HG02840 (cell line): ENCODE results near the gene UBE2O.

ENCODE experiments used
- ATAC-seq: cut with Tn5 transposase; IDR thresholded peaks from one replicate; pipeline ENCODE4 v1.9.1; 2021; ENCODE audit warnings: mild to moderate bottlenecking, moderate library complexity, moderate number of reproducible peaks; ENCODE audit not compliant: unreplicated experiment, low FRiP score

Gene UBE2O

GRCh38 chr17:76399175-76400172, 53.5 kb downstream of the UBE2O start:
- no peak for ATAC-seq

- no peak for ATAC-seq
Measured at GRCh38 chr17:76398523-76399174, 54.3 kb downstream of the UBE2O start.

- ATAC-seq = no peak
Measured at GRCh38 chr17:76397687-76398522, 55.0 kb downstream of the UBE2O start.

- ATAC-seq = no peak
Measured at GRCh38 chr17:76397184-76397583, 55.8 kb downstream of the UBE2O start.

- ATAC-seq = no peak
Measured at GRCh38 chr17:76395980-76396379, 57.0 kb downstream of the UBE2O start.

GRCh38 chr17:76394166-76394565, 58.8 kb downstream of the UBE2O start:
- ATAC-seq = no peak

- no peak for ATAC-seq
Measured at GRCh38 chr17:76391200-76391715, 61.7 kb downstream of the UBE2O start.

GRCh38 chr17:76390003-76390421, 62.9 kb downstream of the UBE2O start:
- ATAC-seq = no peak

GRCh38 chr17:76388966-76389888, 63.7 kb downstream of the UBE2O start:
- no peak for ATAC-seq

GRCh38 chr17:76386966-76387765, 65.8 kb downstream of the UBE2O start:
- no peak for ATAC-seq

GRCh38 chr17:76385892-76386786, 66.8 kb downstream of the UBE2O start:
- no peak for ATAC-seq

GRCh38 chr17:76384987-76385891, 67.7 kb downstream of the UBE2O start:
- ATAC-seq = no peak

- no peak for ATAC-seq
Measured at GRCh38 chr17:76384222-76384986, 68.5 kb downstream of the UBE2O start, which contains the start of gene SPHK1. TSS of gene SPHK1 (plus strand) at chr17:76384609. CDS start at chr17:76385645, 1,036 bp downstream.

GRCh38 chr17:76383546-76384221, 69.3 kb downstream of the UBE2O start:
- no peak for ATAC-seq
